Endothelial cell of hepatic sinusoid (primary cell): ENCODE results near the gene AUP1.

Source experiments
- in situ Hi-C: cut with HindIII; loops from 2 replicates; pipeline ENCODE4 v1.10.0; 2017; ENCODE audit warnings: low sequenced_read_pairs

The AUP1 gene

DNA sequence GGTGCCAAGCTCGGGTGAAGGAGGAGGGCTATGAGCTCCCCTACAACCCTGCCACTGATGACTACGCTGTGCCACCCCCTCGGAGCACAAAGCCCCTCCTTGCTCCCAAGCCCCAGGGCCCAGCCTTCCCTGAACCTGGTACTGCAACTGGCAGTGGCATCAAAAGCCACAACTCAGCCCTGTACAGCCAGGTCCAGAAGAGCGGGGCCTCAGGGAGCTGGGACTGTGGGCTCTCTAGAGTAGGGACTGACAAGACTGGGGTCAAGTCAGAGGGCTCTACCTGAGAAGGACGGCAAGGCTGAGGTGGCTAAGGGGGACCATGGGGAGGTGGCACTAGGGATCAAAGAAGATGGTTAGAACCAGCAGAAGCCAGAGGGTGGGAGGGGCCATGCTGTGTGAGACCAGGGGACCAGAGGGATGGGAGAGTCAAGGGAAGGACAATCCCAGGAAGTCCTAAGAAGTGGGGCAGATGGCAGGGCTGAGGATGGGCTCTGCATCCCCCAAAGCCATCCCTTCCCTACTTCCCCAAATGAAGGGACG lies 27.4 kb upstream of the AUP1 start:
- in situ Hi-C loops, result no loop called here

DNA sequence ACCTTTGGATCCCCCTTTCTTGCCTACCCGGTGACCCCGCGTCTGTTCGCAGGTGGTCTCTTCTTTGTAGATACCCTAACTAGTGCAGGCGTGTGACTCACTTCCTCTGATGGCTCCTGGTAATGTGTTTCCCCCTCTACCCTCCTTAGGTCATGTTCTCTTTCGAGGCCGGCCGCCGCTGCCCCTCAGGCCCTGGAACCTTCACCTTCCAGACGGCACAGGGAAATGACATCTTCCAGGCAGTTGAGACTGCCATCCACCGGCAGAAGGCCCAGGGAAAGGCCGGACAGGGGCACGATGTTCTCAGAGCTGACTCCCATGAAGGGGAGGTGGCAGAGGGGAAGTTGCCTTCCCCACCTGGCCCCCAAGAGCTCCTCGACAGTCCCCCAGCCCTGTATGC lies 26.7 kb upstream of the AUP1 start:
- in situ Hi-C loops, result no loop called here

GRCh38 chr2:74555610-74556103 lies 26.2 kb upstream of the AUP1 start:
- in situ Hi-C loops, result no loop called here

GRCh38 chr2:74554820-74555531 lies 25.5 kb upstream of the AUP1 start:
- in situ Hi-C loops, result no loop called here

DNA sequence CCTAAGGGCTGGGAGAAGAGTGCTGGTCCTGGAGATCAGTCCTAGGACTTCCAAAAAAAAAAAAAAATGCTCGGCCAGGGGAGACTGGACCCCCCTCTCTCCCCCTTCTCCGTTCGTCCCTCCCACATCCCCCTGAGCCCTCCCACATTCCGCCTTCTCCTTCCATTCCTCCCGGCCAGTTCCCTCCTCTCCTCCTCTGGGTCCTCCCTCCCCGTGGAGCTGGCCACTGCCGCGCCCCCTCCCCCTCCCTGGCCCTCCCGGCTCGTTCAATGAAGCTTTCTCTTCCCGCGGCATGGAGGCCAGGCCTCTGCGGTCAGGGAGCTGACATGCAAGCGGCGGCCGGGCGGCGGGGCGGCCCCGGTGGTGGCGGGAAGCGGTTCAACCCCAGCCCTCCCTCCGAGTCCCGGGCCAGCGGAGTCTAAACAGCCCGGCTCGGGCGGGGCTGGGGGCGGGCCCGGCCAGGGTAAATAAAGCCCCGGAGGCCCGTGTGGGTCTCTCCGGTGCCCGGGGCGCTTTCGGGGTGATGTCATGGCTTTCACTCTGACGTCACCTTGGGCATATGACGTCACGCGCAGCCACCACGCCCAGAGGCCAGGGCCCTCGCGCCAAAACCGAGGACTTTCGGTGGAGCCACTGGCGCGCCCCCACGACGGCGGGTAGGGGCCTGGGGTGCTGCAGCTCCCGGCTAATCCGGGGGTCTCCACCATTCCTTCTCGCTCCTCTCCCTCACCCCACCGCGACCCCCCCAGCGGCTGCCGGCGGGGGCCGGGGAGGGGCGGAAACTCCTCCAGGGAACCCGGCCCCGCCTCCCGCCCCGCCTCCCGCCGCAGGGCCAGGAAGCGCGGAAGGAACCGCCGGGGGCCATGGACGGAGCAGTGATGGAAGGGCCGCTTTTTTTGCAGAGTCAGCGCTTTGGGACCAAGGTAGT lies 24.6 kb upstream of the AUP1 start, which contains the start of the genes DOK1 and LOXL3:
Gene DOK1, plus strand, starts transcription at position 829 of the 928 bp plus-strand sequence. Its CDS starts 35 bp downstream, at position 864.
Gene LOXL3, minus strand, starts transcription at position 51 of the 928 bp plus-strand sequence. CDS start 1,308 bp downstream, outside the sequence.
- in situ Hi-C loops, result no loop called here

- in situ Hi-C loops, result no loop called here
Measured at GRCh38 chr2:74552914-74553811, 23.7 kb upstream of the AUP1 start.

GRCh38 chr2:74551942-74552913 lies 22.7 kb upstream of the AUP1 start:
- in situ Hi-C loops, result no loop called here

DNA sequence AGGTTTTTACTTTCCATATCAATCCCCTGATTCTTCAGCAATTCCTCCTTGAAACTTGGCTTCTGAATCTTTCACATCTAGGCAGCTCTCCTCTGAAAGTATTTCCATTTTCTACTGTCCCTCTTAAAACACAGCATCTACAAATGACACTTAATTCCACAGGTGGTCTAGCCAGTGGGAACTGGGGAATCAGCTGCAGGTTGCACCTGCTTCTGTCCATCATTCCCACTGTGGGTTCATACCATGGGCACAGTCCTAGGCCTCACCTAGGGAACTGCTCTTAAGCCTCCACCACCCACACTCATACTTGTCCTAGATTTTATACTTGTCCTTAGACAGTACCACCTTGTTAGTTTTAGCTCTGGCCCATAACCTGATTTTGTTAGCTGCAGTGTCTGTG lies 22.0 kb upstream of the AUP1 start:
- in situ Hi-C loops, result no loop called here

DNA sequence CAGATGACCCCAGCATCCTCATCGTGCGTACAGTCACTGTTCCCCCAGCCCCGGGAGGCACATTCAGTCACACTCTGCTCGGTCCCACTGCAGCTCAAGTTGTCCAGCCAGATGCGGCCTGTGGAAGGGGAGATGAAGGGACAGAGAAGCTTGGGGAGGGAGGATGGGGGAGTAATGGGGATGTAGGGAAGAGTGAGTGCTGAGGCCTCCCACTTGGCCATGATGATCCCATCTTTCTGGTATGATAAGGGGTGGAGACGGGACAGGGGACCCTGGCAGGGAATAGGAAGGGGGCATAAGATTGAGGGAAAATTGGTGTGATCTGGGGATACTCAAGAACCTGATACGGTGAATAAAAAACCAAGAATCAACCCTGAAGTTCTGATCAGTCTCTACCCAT lies 20.7 kb upstream of the AUP1 start:
- in situ Hi-C loops, result no loop called here

DNA sequence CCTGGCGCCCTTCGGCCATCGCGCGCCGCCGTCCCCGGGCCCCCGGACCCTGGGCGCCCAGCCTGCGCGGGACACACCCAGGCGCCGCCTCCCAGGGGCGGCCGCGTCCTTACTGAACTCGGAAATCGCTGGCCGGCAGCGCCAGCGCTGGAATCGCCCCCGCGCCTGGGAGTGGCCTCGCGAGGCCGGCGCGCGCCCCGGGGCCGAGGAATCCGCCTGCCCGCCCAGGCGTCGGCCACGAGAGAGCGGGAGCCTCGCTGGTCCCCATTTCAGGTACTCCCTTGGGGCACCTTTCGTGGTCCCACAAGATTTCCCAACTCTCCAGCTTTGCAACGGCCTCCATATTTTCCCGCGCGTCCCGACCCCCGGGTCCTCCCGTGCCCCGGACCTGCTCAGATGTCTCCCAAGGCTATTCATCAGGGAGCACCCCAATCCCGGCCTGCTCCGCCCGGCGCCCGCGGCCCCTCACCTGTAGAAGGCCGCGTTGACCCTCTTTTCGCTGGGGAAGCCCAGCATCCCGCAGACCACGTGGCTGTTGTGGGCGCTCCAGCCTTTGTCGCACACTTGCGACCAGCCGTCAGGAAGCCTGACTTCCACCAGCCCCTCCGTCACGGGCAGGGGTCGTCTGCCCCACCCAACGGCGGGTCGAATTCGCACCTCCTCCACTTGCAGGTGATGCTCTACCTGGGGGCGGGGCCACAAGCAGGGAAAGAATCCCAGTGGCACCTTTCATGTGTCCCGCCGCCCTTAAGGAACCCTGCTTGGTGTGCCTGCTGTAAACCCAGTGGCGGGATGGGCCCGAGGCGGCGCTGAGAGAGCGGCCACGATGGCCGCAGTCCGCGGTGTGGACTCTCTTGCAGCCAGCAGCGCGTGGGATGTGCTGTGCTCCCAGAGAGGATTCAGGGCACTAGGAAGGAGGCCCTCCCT lies 19.7 kb upstream of the AUP1 start:
- in situ Hi-C loops, result no loop called here

- in situ Hi-C loops, result no loop called here
Measured at GRCh38 chr2:74548285-74548899, 18.9 kb upstream of the AUP1 start.

DNA sequence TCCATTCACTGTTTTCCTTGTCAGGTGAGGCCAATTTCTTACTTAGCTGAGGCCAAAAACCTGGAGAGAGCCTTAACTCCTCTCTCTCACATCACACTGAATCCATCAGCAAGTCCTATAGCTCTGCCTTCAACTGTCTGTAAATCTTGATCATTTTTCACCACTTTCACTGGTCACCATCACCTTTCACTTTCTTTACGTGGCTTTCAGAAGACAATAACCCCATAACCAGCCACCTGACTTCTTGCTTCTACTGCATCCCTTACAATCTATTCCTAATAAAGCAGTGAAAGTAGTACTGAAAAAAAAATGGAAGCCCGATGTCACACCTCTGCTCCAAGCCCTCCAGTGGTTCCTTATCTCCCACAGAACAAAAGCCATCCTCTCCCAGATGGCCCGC lies 16.5 kb upstream of the AUP1 start:
- in situ Hi-C loops, result no loop called here

- in situ Hi-C loops, result no loop called here
Measured at GRCh38 chr2:74544634-74545033, 15.1 kb upstream of the AUP1 start.

GRCh38 chr2:74542978-74543377 lies 13.5 kb upstream of the AUP1 start:
- in situ Hi-C loops, result no loop called here

GRCh38 chr2:74540291-74540690 lies 10.8 kb upstream of the AUP1 start:
- in situ Hi-C loops, result no loop called here

- in situ Hi-C loops, result loop anchor here (5.0 kb wide), 2 partner anchors 48 to 107 kb away; no protein-coding TSS in a partner anchor
Measured at GRCh38 chr2:74538881-74539339, 9.4 kb upstream of the AUP1 start.

DNA sequence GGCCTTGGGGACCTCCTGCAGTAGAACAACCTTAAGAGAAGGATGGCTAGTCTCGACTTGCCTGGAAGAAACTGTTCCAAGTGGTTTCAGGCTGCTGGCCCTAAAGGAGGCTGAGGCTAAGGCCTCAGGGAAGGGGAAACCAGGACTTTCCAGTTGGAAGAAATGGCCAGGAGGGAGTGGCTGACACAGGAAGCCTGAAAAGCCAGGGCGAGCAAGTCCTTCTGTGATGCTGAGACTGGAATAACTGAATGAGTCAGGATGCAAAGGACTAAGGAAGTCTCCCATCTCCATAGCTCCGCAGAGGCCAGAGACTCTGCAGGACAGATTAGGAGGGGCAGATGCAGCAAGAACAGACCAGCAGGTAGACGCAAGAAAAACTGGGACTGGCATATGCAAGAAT lies 7.6 kb upstream of the AUP1 start:
- in situ Hi-C loops, result loop anchor here (5.0 kb wide), 2 partner anchors 50 to 105 kb away; no protein-coding TSS in a partner anchor
